Endothelial cell (in vitro differentiated cells): ENCODE measurements around the gene NKIRAS2. TPM values are rescaled to one million over a fixed set of nuclear protein-coding genes. Genes with fewer than 3 reads are reported as not detected.

Experiments
- DNase-seq: peaks from one replicate; pipeline ENCODE4 v3.0.0; 2021; ENCODE audit warnings: low spot score
- H3K27ac Mint-ChIP-seq: one replicate; pipeline ENCODE4 v1.8.0; 2021; ENCODE audit warnings: mixed read lengths, inconsistent platforms; ENCODE audit not compliant: unreplicated experiment
- H3K27me3 Mint-ChIP-seq: one replicate; pipeline ENCODE4 v1.8.0; 2021; ENCODE audit warnings: mild to moderate bottlenecking, moderate library complexity, mixed read lengths, inconsistent platforms; ENCODE audit not compliant: unreplicated experiment
- H3K36me3 Mint-ChIP-seq: one replicate; pipeline ENCODE4 v1.8.0; 2021; ENCODE audit warnings: mild to moderate bottlenecking, low read depth, mixed read lengths, inconsistent platforms; ENCODE audit not compliant: unreplicated experiment
- H3K4me1 Mint-ChIP-seq: one replicate; pipeline ENCODE4 v1.8.0; 2021; ENCODE audit warnings: mild to moderate bottlenecking, mixed read lengths, inconsistent platforms; ENCODE audit not compliant: unreplicated experiment
- H3K4me3 Mint-ChIP-seq: one replicate; pipeline ENCODE4 v1.8.0; 2021; ENCODE audit warnings: mild to moderate bottlenecking, mixed read lengths, inconsistent platforms; ENCODE audit not compliant: unreplicated experiment
- H3K9me3 Mint-ChIP-seq: one replicate; pipeline ENCODE4 v1.8.0; 2021; ENCODE audit warnings: mixed read lengths, inconsistent platforms; ENCODE audit not compliant: unreplicated experiment
- total RNA-seq: library from RNA; stranded (reverse); fragmentation: NEBNext Ultra II Directional; extraction: Animal tissue kit (Norgen Biotek cat#: 25700); gene quantifications from one replicate; pipeline ENCODE4 v1.2.1, GENCODE V29; 2021; ENCODE audit not compliant: unreplicated experiment
- TF ChIP-seq, protein P1 (sequence below): fragments of 200-600 bp; sonication (generic); IDR thresholded peaks from one replicate; pipeline ENCODE4 v1.5.0; 2021; ENCODE audit warnings: antibody characterized with exemption; ENCODE audit not compliant: unreplicated experiment

NKIRAS2 gene
- total RNA-seq, 1 donor from 2014 or later = 67.4 TPM

DNA sequence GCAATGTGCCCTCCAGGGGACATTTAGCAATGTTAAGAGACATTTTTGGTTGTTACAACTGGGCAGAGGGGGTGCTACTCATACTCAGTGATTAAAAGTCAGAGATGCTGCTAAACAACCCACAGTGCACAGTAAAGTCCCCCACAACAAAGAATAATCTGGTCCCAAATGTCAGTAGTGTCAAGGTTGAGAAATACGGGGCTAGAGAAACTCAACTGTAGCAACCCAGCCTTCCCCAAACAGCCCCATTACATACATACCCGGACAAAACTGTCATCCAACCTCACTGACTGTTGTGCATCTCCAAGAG is 23.1 kb upstream of the NKIRAS2 start:
- Mint-ChIP-seq H3K36me3 (peaks cover 45% of the 10 kb centered on the region), H3K27ac (no peak overlapping the region), H3K4me1 (no peaks in the 10 kb centered on the region), H3K27me3 (no peaks in the 10 kb centered on the region), H3K9me3 (no peaks in the 10 kb centered on the region), H3K4me3 (no peak overlapping the region)
- DNase-seq = no peak
- TF ChIP-seq, protein P1, sequence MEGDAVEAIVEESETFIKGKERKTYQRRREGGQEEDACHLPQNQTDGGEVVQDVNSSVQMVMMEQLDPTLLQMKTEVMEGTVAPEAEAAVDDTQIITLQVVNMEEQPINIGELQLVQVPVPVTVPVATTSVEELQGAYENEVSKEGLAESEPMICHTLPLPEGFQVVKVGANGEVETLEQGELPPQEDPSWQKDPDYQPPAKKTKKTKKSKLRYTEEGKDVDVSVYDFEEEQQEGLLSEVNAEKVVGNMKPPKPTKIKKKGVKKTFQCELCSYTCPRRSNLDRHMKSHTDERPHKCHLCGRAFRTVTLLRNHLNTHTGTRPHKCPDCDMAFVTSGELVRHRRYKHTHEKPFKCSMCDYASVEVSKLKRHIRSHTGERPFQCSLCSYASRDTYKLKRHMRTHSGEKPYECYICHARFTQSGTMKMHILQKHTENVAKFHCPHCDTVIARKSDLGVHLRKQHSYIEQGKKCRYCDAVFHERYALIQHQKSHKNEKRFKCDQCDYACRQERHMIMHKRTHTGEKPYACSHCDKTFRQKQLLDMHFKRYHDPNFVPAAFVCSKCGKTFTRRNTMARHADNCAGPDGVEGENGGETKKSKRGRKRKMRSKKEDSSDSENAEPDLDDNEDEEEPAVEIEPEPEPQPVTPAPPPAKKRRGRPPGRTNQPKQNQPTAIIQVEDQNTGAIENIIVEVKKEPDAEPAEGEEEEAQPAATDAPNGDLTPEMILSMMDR = no peak

DNA sequence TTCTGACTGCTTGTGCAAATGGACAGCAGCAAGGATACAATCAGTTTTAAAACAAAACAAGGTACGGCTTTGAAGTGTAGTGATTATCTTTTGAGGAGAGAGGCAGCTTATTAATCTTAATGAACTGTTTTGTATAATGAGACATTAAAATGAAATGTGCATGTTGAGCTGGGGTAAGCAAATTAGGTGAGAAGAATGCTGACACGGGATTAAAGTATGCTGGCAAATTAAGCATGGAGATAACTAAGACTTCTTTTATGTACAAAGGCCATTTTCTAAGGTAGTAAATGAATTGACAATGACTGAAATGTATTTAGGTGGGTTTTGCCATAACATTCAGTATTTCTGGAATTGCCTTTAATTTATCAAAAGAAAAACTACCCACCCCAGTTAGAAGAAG is 21.4 kb upstream of the NKIRAS2 start:
- TF ChIP-seq, protein P1 = no peak
- H3K4me3 Mint-ChIP-seq = no peak overlapping the region
- peaks cover 36% of the 10 kb centered on the region for H3K36me3 Mint-ChIP-seq

DNA sequence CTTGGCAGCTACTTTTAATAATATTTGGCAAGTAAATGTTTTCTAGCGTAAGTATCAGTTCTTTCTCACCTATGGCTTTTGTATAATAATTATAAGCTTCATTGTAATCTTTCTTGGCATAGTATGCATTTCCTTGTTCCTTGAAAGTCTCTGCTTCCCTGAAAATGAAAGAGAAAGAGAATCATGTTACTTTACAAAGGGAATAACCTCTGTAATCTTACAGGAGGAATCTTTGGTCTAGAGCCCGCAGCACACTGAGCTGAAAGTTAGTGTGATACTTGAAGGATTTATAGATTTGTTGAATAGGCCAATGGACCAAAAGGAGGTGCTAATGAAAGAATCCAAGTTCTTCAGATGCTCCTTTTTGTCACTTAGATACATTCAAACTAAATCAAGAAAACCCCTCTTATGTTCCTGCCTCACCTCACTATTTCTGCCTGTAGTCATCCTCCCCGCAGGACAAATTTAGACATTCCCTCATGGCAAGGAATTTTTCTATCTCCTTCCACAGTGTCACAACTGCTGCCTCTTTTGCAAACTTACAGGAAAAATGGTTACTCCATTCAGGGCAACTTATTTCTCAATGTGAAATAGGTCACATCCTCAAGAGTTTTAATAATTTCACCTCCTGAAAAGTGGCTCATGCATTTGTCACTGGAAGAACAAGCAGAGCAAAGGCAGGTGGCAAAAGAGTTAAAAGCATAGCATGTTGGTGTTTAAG is 19.3 kb upstream of the NKIRAS2 start:
- H3K27me3 Mint-ChIP-seq = no peaks in the 10 kb centered on the region
- H3K36me3 Mint-ChIP-seq = peaks cover 26% of the 10 kb centered on the region
- peaks cover 4% of the 10 kb centered on the region for H3K4me1 Mint-ChIP-seq
- no peak overlapping the region for H3K4me3 Mint-ChIP-seq
- no peaks in the 10 kb centered on the region for H3K9me3 Mint-ChIP-seq
- no peak for DNase-seq
- H3K27ac Mint-ChIP-seq = no peak overlapping the region
- TF ChIP-seq, protein P1 = no peak

More for the DNA sequence above, 21.4 kb upstream of the NKIRAS2 start:
- peaks cover 4% of the 10 kb centered on the region for H3K4me1 Mint-ChIP-seq
- no peaks in the 10 kb centered on the region for H3K9me3 Mint-ChIP-seq
- no peak for DNase-seq
- H3K27ac Mint-ChIP-seq = no peak overlapping the region
- no peaks in the 10 kb centered on the region for H3K27me3 Mint-ChIP-seq

DNA sequence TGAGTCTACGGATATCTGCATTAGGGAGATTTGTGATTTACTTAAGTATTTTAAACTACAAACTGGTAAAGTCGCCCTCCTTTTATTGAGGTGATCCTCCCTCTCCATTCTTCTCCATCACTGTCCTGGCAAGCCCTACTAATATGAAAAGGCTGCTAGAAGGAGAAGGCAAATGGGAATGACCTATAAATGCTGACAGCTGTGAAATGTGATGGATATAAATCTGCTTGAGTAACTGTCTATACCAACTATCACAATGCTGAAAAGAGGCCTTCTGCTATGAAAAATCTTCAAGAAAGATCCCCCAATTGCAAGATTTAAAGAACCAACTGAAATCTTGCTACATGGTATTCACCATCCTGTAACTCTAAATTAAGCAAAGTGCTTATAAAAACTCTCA is 18.2 kb upstream of the NKIRAS2 start:
- Mint-ChIP-seq H3K27me3 (no peaks in the 10 kb centered on the region), H3K4me1 (peaks cover 4% of the 10 kb centered on the region), H3K27ac (no peak overlapping the region), H3K9me3 (no peaks in the 10 kb centered on the region), H3K36me3 (peaks cover 17% of the 10 kb centered on the region), H3K4me3 (no peak overlapping the region)
- TF ChIP-seq, protein P1 = no peak
- DNase-seq = no peak

DNA sequence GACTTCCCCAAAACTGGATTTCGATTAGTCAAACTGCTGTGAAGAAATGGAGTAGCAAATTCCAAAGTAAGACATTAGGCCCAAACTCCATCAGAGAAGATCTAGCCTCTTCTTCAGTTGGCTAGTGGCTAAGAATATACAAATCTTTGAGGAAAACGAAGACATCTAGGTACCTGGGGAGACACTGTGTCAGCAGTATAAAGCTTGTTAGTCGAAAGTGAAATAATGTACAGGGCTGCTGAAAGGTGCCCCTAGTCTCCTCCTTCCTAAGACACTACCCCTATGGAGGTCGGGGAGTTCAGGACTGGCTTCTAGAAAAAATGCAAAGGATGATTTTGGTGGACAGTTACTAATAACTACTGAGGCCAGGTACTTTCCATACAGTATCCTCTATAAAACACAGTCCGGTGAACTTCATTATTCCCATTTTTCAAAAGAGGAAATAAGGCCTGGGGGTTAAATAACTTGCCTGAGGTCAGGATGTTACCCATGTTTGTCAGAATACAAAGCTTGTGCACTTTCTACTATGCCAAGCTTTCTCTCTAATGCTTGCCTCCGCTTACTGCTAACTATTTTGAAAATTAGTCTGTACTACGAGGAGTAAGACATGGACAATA is 17.6 kb upstream of the NKIRAS2 start:
- H3K27ac Mint-ChIP-seq = no peak overlapping the region
- TF ChIP-seq, protein P1 = no peak
- DNase-seq = no peak
- H3K9me3 Mint-ChIP-seq = no peaks in the 10 kb centered on the region
- peaks cover 4% of the 10 kb centered on the region for H3K4me1 Mint-ChIP-seq
- H3K36me3 Mint-ChIP-seq = peaks cover 17% of the 10 kb centered on the region
- H3K4me3 Mint-ChIP-seq = no peak overlapping the region
- no peaks in the 10 kb centered on the region for H3K27me3 Mint-ChIP-seq
